ENCODE results near the gene MCM6. TPM values are rescaled to one million over a fixed set of nuclear protein-coding genes. Genes with fewer than 3 reads are reported as not detected.

MCM6 gene
- total RNA-seq, 2 experiments from 2014 or later = 31.5 to 34.4 TPM

DNA sequence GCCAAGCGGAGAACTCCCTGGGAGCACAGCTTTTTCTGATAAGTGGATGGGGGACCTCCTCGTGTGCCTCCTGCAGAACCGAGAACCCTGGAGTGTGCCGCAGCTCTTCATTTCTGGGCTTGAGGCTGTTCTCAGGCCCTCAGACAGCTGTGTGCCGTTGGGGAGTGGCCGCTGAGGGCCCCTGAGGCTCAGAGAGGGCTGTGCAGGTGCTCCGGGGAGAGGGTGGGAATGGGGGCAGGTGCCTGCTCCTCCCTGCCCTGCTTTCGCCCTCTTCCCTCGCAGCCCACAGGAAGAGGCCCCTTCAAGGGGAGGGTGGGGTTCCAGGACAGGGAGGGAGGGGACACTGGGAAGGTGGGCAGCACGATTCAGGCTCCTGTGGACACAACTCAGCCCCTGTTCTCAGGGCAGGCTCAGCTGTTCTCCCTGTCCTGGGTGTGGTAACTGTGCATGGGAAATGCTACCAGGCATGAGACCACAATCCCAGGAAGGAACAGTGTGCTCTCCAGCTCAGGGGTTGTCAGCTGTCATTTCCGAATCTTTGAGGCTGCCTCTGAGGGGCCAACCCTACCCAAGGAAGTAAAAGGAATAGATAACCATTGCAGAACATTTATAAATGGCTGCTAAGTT is 50.6 kb downstream of the MCM6 start:
- no peak overlapping the region for H3K27ac Mint-ChIP-seq
- no peak overlapping the region for H3K4me3 Mint-ChIP-seq
- Histone ChIP-seq H3K27me3 (ENCODE audit: control insufficient read depth in 1 of 2, insufficient read depth in 2 of 2, low read length in 2 of 2) (no peaks in the 10 kb centered on the region), H3K9me3 (ENCODE audit: control insufficient read depth in 1 of 2, insufficient read depth in 1 of 2, low read length in 2 of 2) (peaks cover 5 to 11% of the 10 kb centered on the region in 2 experiments), H3K27ac (ENCODE audit: low read depth in 1 of 2, low read length in 2 of 2) (no peak overlapping the region), H3K36me3 (ENCODE audit: insufficient read depth, low read length) (no peaks in the 10 kb centered on the region), H3K4me1 (ENCODE audit: insufficient read depth, low read length) (peaks cover 5% of the 10 kb centered on the region), H3K4me3 (ENCODE audit: low read length) (no peak overlapping the region)
- H3K36me3 Mint-ChIP-seq (ENCODE audit: low read depth) = no peaks in the 10 kb centered on the region
- no peak for DNase-seq
- ChIA-PET CTCF (interaction anchor here (1.1 kb wide), 1 partner anchor 28 kb away, joined by 3 read pairs; no protein-coding TSS in a partner anchor), POLR2A (no interaction called here)
- no peaks in the 10 kb centered on the region for H3K27me3 Mint-ChIP-seq
- TF ChIP-seq, protein P1, sequence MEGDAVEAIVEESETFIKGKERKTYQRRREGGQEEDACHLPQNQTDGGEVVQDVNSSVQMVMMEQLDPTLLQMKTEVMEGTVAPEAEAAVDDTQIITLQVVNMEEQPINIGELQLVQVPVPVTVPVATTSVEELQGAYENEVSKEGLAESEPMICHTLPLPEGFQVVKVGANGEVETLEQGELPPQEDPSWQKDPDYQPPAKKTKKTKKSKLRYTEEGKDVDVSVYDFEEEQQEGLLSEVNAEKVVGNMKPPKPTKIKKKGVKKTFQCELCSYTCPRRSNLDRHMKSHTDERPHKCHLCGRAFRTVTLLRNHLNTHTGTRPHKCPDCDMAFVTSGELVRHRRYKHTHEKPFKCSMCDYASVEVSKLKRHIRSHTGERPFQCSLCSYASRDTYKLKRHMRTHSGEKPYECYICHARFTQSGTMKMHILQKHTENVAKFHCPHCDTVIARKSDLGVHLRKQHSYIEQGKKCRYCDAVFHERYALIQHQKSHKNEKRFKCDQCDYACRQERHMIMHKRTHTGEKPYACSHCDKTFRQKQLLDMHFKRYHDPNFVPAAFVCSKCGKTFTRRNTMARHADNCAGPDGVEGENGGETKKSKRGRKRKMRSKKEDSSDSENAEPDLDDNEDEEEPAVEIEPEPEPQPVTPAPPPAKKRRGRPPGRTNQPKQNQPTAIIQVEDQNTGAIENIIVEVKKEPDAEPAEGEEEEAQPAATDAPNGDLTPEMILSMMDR (IDR thresholded peaks at IDR 0.05) = no peak
- ATAC-seq (ENCODE audit: poor library complexity) = no peak
- peaks cover 5% of the 10 kb centered on the region for H3K4me1 Mint-ChIP-seq (ENCODE audit: low read depth)
- intact Hi-C loops (cut with DNase I, micrococcal nuclease) = no loop called here
- H3K9me3 Mint-ChIP-seq = peaks cover 7% of the 10 kb centered on the region

DNA sequence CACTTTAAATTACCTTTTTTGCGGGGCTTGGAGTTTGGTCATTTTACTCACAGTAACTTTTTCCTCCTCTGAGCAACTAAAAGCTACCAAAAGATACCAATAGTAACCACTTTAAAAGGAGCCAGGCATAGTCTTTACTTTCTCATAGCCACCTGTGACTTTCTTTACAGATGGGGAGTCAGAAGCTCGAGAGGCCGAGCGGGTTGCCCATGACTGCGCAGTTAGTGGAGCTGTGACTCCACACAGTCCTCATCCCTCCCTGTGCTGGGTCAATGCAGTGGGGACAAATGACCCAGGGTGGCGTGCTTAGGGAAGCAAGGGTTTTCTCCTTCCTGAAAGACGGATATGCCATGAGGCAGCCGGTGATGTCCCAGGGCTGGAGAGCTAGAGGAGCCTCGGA is 51.1 kb downstream of the MCM6 start:
- no peak overlapping the region for H3K27ac ChIP-seq (ENCODE audit: low read depth in 1 of 2, low read length in 2 of 2)
- Mint-ChIP-seq H3K36me3 (ENCODE audit: low read depth) (no peaks in the 10 kb centered on the region), H3K4me3 (no peak overlapping the region), H3K4me1 (ENCODE audit: low read depth) (peaks cover 11% of the 10 kb centered on the region), H3K9me3 (peaks cover 8% of the 10 kb centered on the region), H3K27ac (no peak overlapping the region), H3K27me3 (no peaks in the 10 kb centered on the region)
- intact Hi-C loops (cut with DNase I, micrococcal nuclease) = no loop called here
- CTCF ChIA-PET = interaction anchor here (1.1 kb wide), 1 partner anchor 27 kb away, joined by 3 read pairs; no protein-coding TSS in a partner anchor
- TF ChIP-seq, protein P1 (IDR thresholded peaks at IDR 0.05) = no peak
- POLR2A ChIA-PET = no interaction called here
- peaks cover 11% of the 10 kb centered on the region for H3K4me1 ChIP-seq (ENCODE audit: insufficient read depth, low read length)
- H3K36me3 ChIP-seq (ENCODE audit: insufficient read depth, low read length) = no peaks in the 10 kb centered on the region
- H3K4me3 ChIP-seq (ENCODE audit: low read length) = no peak overlapping the region
- DNase-seq (no peak), ATAC-seq (ENCODE audit: poor library complexity) (no peak)
- no peaks in the 10 kb centered on the region for H3K27me3 ChIP-seq (ENCODE audit: control insufficient read depth in 1 of 2, insufficient read depth in 2 of 2, low read length in 2 of 2)
- H3K9me3 ChIP-seq (ENCODE audit: control insufficient read depth in 1 of 2, insufficient read depth in 1 of 2, low read length in 2 of 2) = peaks cover 5 to 11% of the 10 kb centered on the region in 2 experiments

DNA sequence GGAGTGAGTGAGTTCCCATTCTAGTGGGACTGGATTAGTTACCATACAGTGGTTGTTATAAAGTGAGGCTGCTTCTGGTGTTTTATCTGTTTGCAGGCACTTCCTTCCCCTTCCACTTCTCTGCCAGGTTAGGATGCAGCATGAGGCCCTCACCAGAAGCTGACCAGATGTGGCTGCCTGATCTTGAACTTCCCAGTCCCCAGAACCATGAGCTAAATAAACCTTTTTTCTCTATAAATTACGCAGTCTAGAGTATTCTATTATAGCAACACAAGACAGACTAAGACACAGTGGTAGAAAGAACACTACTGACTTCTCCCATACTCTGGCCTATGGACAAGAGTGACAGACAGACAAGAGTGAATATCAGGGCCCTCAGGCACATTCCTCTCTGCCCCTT is 53.4 kb downstream of the MCM6 start:
- peaks cover 8% of the 10 kb centered on the region for H3K9me3 Mint-ChIP-seq
- intact Hi-C loops (cut with DNase I, micrococcal nuclease) = no loop called here
- H3K4me3 ChIP-seq (ENCODE audit: low read length) = no peak overlapping the region
- H3K36me3 ChIP-seq (ENCODE audit: insufficient read depth, low read length) = no peaks in the 10 kb centered on the region
- no peak overlapping the region for H3K27ac ChIP-seq (ENCODE audit: low read depth in 1 of 2, low read length in 2 of 2)
- H3K27me3 Mint-ChIP-seq = no peaks in the 10 kb centered on the region
- H3K27ac Mint-ChIP-seq = no peak overlapping the region
- TF ChIP-seq, protein P1 (IDR thresholded peaks at IDR 0.05) = no peak
- peaks cover 16% of the 10 kb centered on the region for H3K4me1 Mint-ChIP-seq (ENCODE audit: low read depth)
- no peaks in the 10 kb centered on the region for H3K27me3 ChIP-seq (ENCODE audit: control insufficient read depth in 1 of 2, insufficient read depth in 2 of 2, low read length in 2 of 2)
- POLR2A ChIA-PET = no interaction called here
- no peak overlapping the region for H3K4me3 Mint-ChIP-seq
- DNase-seq (no peak), ATAC-seq (ENCODE audit: poor library complexity) (no peak)
- H3K4me1 ChIP-seq (ENCODE audit: insufficient read depth, low read length) = peaks cover 20% of the 10 kb centered on the region
- no peaks in the 10 kb centered on the region for H3K36me3 Mint-ChIP-seq (ENCODE audit: low read depth)
- H3K9me3 ChIP-seq (ENCODE audit: control insufficient read depth in 1 of 2, insufficient read depth in 1 of 2, low read length in 2 of 2) = peaks cover 5 to 11% of the 10 kb centered on the region in 2 experiments
- CTCF ChIA-PET = no interaction called here
